ENCODE results near the gene CTNND2.
"Not testable (repeated sequence)": the region's sequence is repeated elsewhere in the genome, so short reads cannot be mapped to it uniquely, and the experiment has no call there.

The CTNND2 gene

GRCh38 chr5:11152368-11152767 is 751.9 kb downstream of the CTNND2 start:
- no peak for DNase-seq

GRCh38 chr5:11150976-11151375 is 753.3 kb downstream of the CTNND2 start:
- DNase-seq: no peak

GRCh38 chr5:11148810-11149539 is 755.3 kb downstream of the CTNND2 start:
- no peak for DNase-seq

GRCh38 chr5:11146171-11146570 is 758.1 kb downstream of the CTNND2 start:
- DNase-seq: no peak

- no peak for DNase-seq
These were observed 760.6 kb downstream of the CTNND2 start for GRCh38 chr5:11143456-11144267.

GRCh38 chr5:11139217-11139865 is 764.9 kb downstream of the CTNND2 start:
- DNase-seq: no peak

GRCh38 chr5:11130131-11130530 is 774.1 kb downstream of the CTNND2 start:
- DNase-seq: no peak

- no peak for DNase-seq
These were observed 776.2 kb downstream of the CTNND2 start for GRCh38 chr5:11128021-11128420.

- DNase-seq: no peak
These were observed 777.4 kb downstream of the CTNND2 start for GRCh38 chr5:11126844-11127243.

GRCh38 chr5:11121885-11122284 is 782.4 kb downstream of the CTNND2 start:
- no peak for DNase-seq

GRCh38 chr5:11110128-11110527 is 794.1 kb downstream of the CTNND2 start:
- no peak for DNase-seq

- no peak for DNase-seq
These were observed 798.5 kb downstream of the CTNND2 start for GRCh38 chr5:11105696-11106095.

GRCh38 chr5:11104651-11105112 is 799.6 kb downstream of the CTNND2 start:
- DNase-seq: no peak

GRCh38 chr5:11104210-11104609 is 800.0 kb downstream of the CTNND2 start:
- DNase-seq: no peak

- no peak for DNase-seq
These were observed 820.1 kb downstream of the CTNND2 start for GRCh38 chr5:11084111-11084510.

- no peak for DNase-seq
These were observed 821.8 kb downstream of the CTNND2 start for GRCh38 chr5:11082404-11082945.

- no peak for DNase-seq
These were observed 827.2 kb downstream of the CTNND2 start for GRCh38 chr5:11076945-11077613.

GRCh38 chr5:11075035-11075805 is 829.0 kb downstream of the CTNND2 start:
- DNase-seq: no peak

GRCh38 chr5:11072568-11072967 is 831.7 kb downstream of the CTNND2 start:
- DNase-seq: no peak

GRCh38 chr5:11072076-11072475 is 832.2 kb downstream of the CTNND2 start:
- no peak for DNase-seq

- DNase-seq: no peak
These were observed 835.2 kb downstream of the CTNND2 start for GRCh38 chr5:11069041-11069440.

GRCh38 chr5:11065723-11066122 is 838.5 kb downstream of the CTNND2 start:
- DNase-seq: not testable (repeated sequence)
